ENCODE data around the gene ADGRF1.

ADGRF1 gene

GRCh38 chr6:47043286-47043685, 1.2 kb upstream of the ADGRF1 start:
- no peak overlapping the region for H3K9ac ChIP-seq (ENCODE audit: low read depth, low read length, poor library complexity, severe bottlenecking)
- H3K4me1 ChIP-seq (ENCODE audit: insufficient read depth, low read length, poor library complexity, severe bottlenecking) = no peaks in the 10 kb centered on the region

DNA sequence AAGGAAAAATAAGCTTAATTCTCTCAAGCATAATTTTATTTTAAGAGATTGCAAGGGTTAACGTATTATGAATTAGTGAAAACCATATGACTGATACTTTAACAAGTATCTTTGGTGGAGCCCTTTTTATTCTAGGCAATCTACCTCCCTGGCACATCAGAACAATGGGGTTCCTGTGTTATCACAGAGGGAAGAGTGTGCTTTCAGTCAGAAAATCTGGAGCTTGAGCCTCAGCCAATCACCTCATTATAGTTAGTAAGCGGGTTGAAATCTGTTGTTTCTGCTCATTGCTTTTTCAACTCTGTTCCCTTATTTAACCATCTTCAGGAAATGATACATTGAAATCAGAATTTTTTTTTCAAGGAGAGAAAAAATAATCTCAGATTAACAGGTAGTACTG, 391 bp downstream of the ADGRF1 start:
- no peaks in the 10 kb centered on the region for H3K9me2 ChIP-seq (replicated peaks; ENCODE audit: low read depth, low read length)
- H4K20me1 ChIP-seq (ENCODE audit: insufficient read depth, low read length, poor library complexity, severe bottlenecking) = no peaks in the 10 kb centered on the region
- H2AFZ ChIP-seq (ENCODE audit: low read length) = no peak overlapping the region
- H3K4me2 ChIP-seq (ENCODE audit: low read depth, low read length, poor library complexity, severe bottlenecking) = no peak overlapping the region
- H3K9ac ChIP-seq (ENCODE audit: low read depth, low read length, poor library complexity, severe bottlenecking) = no peak overlapping the region
- no peak overlapping the region for H3K4me3 ChIP-seq (ENCODE audit: low read length, poor library complexity, severe bottlenecking)
- no peak for TF ChIP-seq EZH2phosphoT487 (IDR thresholded peaks at IDR 0.05; ENCODE audit: borderline replicate concordance)
- TF ChIP-seq, protein P1, sequence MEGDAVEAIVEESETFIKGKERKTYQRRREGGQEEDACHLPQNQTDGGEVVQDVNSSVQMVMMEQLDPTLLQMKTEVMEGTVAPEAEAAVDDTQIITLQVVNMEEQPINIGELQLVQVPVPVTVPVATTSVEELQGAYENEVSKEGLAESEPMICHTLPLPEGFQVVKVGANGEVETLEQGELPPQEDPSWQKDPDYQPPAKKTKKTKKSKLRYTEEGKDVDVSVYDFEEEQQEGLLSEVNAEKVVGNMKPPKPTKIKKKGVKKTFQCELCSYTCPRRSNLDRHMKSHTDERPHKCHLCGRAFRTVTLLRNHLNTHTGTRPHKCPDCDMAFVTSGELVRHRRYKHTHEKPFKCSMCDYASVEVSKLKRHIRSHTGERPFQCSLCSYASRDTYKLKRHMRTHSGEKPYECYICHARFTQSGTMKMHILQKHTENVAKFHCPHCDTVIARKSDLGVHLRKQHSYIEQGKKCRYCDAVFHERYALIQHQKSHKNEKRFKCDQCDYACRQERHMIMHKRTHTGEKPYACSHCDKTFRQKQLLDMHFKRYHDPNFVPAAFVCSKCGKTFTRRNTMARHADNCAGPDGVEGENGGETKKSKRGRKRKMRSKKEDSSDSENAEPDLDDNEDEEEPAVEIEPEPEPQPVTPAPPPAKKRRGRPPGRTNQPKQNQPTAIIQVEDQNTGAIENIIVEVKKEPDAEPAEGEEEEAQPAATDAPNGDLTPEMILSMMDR (conservative IDR thresholded peaks at IDR 0.05; ENCODE audit: low read length) = no peak
- no peaks in the 10 kb centered on the region for H3K4me1 ChIP-seq (ENCODE audit: insufficient read depth, low read length, poor library complexity, severe bottlenecking)
- H3K36me3 ChIP-seq (ENCODE audit: insufficient read depth, low read length) = no peaks in the 10 kb centered on the region
- no peaks in the 10 kb centered on the region for H3F3A ChIP-seq (ENCODE audit: low read depth)
- H3K27me3 ChIP-seq (ENCODE audit: insufficient read depth, low read length, poor library complexity, severe bottlenecking) = no peaks in the 10 kb centered on the region
- no peaks in the 10 kb centered on the region for H3K9me3 ChIP-seq (ENCODE audit: insufficient read depth, low read depth, low read length)
- H3K79me2 ChIP-seq (ENCODE audit: insufficient read depth, low read length) = no peaks in the 10 kb centered on the region

More at GRCh38 chr6:47043286-47043685, 1.2 kb upstream of the ADGRF1 start:
- H3K79me2 ChIP-seq (ENCODE audit: insufficient read depth, low read length) = no peaks in the 10 kb centered on the region
- no peak overlapping the region for H3K4me3 ChIP-seq (ENCODE audit: low read length, poor library complexity, severe bottlenecking)
- H3K4me2 ChIP-seq (ENCODE audit: low read depth, low read length, poor library complexity, severe bottlenecking) = no peak overlapping the region
- H2AFZ ChIP-seq (ENCODE audit: low read length) = no peak overlapping the region
- no peaks in the 10 kb centered on the region for H3K9me3 ChIP-seq (ENCODE audit: insufficient read depth, low read depth, low read length)
- no peaks in the 10 kb centered on the region for H3F3A ChIP-seq (ENCODE audit: low read depth)
- H3K9me2 ChIP-seq (replicated peaks; ENCODE audit: low read depth, low read length) = no peaks in the 10 kb centered on the region
- no peaks in the 10 kb centered on the region for H3K36me3 ChIP-seq (ENCODE audit: insufficient read depth, low read length)
- H3K27me3 ChIP-seq (ENCODE audit: insufficient read depth, low read length, poor library complexity, severe bottlenecking) = no peaks in the 10 kb centered on the region
- no peaks in the 10 kb centered on the region for H4K20me1 ChIP-seq (ENCODE audit: insufficient read depth, low read length, poor library complexity, severe bottlenecking)
- TF ChIP-seq, protein P1 (conservative IDR thresholded peaks at IDR 0.05; ENCODE audit: low read length) = no peak
- no peak for TF ChIP-seq EZH2phosphoT487 (IDR thresholded peaks at IDR 0.05; ENCODE audit: borderline replicate concordance)

DNA sequence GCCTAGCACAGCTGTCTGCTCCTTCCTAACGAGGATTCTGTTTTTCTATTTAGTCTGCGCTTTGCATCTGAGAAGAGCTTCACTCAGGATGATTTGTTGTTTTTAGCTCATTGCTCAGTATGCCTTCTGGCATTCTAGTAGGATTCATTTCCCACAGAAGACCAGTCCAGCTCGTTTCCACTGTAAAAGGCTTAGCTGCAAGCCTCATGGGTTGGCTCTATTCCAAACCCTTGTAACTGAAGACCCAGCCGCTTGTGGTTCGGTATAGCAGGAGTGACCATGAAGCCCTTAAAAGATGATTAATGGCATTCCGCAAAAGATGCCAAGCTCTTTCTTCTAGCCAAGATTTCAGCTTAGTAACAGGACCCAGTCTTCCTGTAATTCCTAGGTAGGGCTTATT, 7.2 kb downstream of the ADGRF1 start:
- Histone ChIP-seq H3K79me2 (ENCODE audit: insufficient read depth, low read length) (no peaks in the 10 kb centered on the region), H3K36me3 (ENCODE audit: insufficient read depth, low read length) (no peaks in the 10 kb centered on the region), H2AFZ (ENCODE audit: low read length) (no peak overlapping the region), H3K9ac (ENCODE audit: low read depth, low read length, poor library complexity, severe bottlenecking) (no peak overlapping the region), H4K20me1 (ENCODE audit: insufficient read depth, low read length, poor library complexity, severe bottlenecking) (no peaks in the 10 kb centered on the region), H3K27me3 (ENCODE audit: insufficient read depth, low read length, poor library complexity, severe bottlenecking) (no peaks in the 10 kb centered on the region), H3K9me3 (ENCODE audit: insufficient read depth, low read depth, low read length) (no peaks in the 10 kb centered on the region), H3F3A (ENCODE audit: low read depth) (no peaks in the 10 kb centered on the region), H3K4me2 (ENCODE audit: low read depth, low read length, poor library complexity, severe bottlenecking) (no peak overlapping the region), H3K9me2 (replicated peaks; ENCODE audit: low read depth, low read length) (no peaks in the 10 kb centered on the region), H3K4me1 (ENCODE audit: insufficient read depth, low read length, poor library complexity, severe bottlenecking) (no peaks in the 10 kb centered on the region), H3K4me3 (ENCODE audit: low read length, poor library complexity, severe bottlenecking) (no peak overlapping the region)
- TF ChIP-seq, protein P1 (conservative IDR thresholded peaks at IDR 0.05; ENCODE audit: low read length) = no peak
- no peak for TF ChIP-seq EZH2phosphoT487 (IDR thresholded peaks at IDR 0.05; ENCODE audit: borderline replicate concordance)

Data from Loucy (cell line).